Ascending aorta (tissue), 2 donors: Measurements from ENCODE around the gene CHST11. TPM values are rescaled to one million over a fixed set of nuclear protein-coding genes. Genes with fewer than 3 reads are reported as not detected.

Source experiments
- DNase-seq, 2 donors: peaks; one replicate each; pipeline ENCODE4 v3.0.0-alpha.2; 2019; ENCODE audit warnings: low spot score in 2 of 2
- H3K27ac ChIP-seq, 2 donors: fragments of 200-600 bp; sonication (generic); one replicate each; pipeline ENCODE4 v1.5.1; 2016 to 2017; ENCODE audit warnings: mild to moderate bottlenecking in 1 of 2
- H3K27me3 ChIP-seq: fragments of 200-600 bp; sonication (generic); one replicate; pipeline ENCODE4 v1.5.1; 2017
- H3K36me3 ChIP-seq, 2 donors: fragments of 200-600 bp; sonication (generic); one replicate each; pipeline ENCODE4 v1.5.1; 2016
- H3K4me1 ChIP-seq, 2 donors: fragments of 200-600 bp; sonication (generic); one replicate each; pipeline ENCODE4 v1.5.1; 2016 to 2017; ENCODE audit warnings: mild to moderate bottlenecking in 1 of 2
- H3K4me3 ChIP-seq, 2 donors: fragments of 200-600 bp; sonication (generic); one replicate each; pipeline ENCODE4 v1.5.1; 2016 to 2017; ENCODE audit warnings: mild to moderate bottlenecking in 1 of 2
- H3K9me3 ChIP-seq, 2 donors: fragments of 200-600 bp; sonication (generic); one replicate each; pipeline ENCODE4 v1.5.1; 2016
- intact Hi-C: fragments of 100-400 bp; cut with DNase I; formaldehyde crosslinking; loops from one replicate; pipeline ENCODE4 v1.15.1; 2023
- total RNA-seq: library from RNA; depleted of rRNA; stranded (reverse); fragments of >200 nt; gene quantifications from one replicate; pipeline ENCODE4 v1.1.0, GENCODE V29; 2016
- TF ChIP-seq, protein P1 (sequence below), 3 experiments: fragments of 200-600 bp in 2 of 3; fragments of 450-650 bp in 1 of 3; sonication (generic) in 2 of 3; IDR thresholded peaks; one replicate each; pipeline ENCODE4 v1.5.1; 2016 to 2019; ENCODE audit warnings: antibody characterized with exemption in 3 of 3, mild to moderate bottlenecking in 1 of 3, moderate library complexity in 1 of 3

The CHST11 gene
- total RNA-seq, 1 donor from 2014 or later: 63.2 TPM

DNA sequence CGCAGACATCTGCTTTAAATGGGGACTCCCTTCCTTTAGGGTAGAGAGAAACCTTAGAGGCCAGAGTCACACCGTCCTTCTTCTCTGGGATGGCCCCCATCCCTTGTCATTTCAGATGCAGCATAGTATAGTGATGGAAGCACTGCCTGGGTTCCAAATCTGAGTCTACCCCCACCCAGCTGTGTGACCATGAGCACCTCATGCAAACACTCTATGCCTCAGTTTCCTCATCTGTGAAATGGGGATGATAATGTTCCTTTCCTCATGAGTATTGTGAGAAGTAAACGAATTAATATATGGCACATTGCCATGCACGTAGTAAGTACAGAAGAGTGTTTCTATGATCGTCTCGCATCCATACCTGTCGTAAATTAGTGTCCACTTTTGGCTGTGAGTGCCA is 259.4 kb downstream of the CHST11 start:
- H3K27ac ChIP-seq: no peak overlapping the region
- no peaks in the 10 kb centered on the region for H3K27me3 ChIP-seq
- H3K4me3 ChIP-seq: no peak overlapping the region
- H3K36me3 ChIP-seq: no peaks in the 10 kb centered on the region
- DNase-seq: no peak
- H3K4me1 ChIP-seq: peaks cover 3 to 19% of the 10 kb centered on the region in 2 donors
- TF ChIP-seq, protein P1, sequence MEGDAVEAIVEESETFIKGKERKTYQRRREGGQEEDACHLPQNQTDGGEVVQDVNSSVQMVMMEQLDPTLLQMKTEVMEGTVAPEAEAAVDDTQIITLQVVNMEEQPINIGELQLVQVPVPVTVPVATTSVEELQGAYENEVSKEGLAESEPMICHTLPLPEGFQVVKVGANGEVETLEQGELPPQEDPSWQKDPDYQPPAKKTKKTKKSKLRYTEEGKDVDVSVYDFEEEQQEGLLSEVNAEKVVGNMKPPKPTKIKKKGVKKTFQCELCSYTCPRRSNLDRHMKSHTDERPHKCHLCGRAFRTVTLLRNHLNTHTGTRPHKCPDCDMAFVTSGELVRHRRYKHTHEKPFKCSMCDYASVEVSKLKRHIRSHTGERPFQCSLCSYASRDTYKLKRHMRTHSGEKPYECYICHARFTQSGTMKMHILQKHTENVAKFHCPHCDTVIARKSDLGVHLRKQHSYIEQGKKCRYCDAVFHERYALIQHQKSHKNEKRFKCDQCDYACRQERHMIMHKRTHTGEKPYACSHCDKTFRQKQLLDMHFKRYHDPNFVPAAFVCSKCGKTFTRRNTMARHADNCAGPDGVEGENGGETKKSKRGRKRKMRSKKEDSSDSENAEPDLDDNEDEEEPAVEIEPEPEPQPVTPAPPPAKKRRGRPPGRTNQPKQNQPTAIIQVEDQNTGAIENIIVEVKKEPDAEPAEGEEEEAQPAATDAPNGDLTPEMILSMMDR (IDR thresholded peaks at IDR 0.05): no peak
- no peaks in the 10 kb centered on the region for H3K9me3 ChIP-seq
- intact Hi-C loops: no loop called here

DNA sequence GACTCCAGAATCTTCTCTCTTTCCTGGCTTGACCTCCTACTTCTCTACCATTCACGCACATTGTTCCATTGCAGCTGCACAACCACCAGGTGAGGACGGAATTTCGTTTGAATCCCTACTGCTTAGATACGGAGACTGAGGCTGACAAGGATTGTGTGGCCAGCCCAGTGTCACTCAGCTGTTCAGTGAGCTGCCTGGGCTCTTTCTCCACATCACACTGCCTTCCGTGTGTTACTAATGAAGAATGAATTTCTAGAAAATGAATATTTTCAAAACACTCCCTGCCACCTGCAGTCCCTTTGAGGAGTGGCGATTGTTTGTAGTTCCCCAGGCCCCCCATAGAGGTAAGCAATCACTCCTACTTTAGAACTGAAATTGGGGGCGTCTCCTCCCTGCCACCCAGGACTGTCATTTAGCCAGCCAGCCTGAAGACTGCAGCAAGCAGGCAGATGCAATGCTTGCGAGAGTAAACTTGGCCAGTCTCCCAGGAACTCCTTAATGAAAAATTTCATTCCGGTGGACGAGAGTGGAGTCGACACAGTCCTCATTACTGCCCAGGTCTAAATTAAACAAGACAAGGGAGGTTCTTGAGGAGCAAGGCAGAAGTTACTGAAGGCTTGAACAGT is 261.7 kb downstream of the CHST11 start:
- TF ChIP-seq, protein P1 (IDR thresholded peaks at IDR 0.05): no peak

GRCh38 chr12:104719700-104720338 is 263.1 kb downstream of the CHST11 start:
- H3K4me3 ChIP-seq: peak overlapping the region in 1 of 2 donors; percentile 53
- H3K27ac ChIP-seq: peak overlapping the region in 1 of 2 donors; percentile 31
- TF ChIP-seq, protein P1 (IDR thresholded peaks at IDR 0.05): no peak
- no peaks in the 10 kb centered on the region for H3K9me3 ChIP-seq
- H3K36me3 ChIP-seq: no peaks in the 10 kb centered on the region
- H3K4me1 ChIP-seq: peaks cover 0 to 10% of the 10 kb centered on the region in 2 donors
- H3K27me3 ChIP-seq: no peaks in the 10 kb centered on the region
- intact Hi-C loops: no loop called here
- DNase-seq: no peak

More for the DNA sequence above, 261.7 kb downstream of the CHST11 start:
- Histone ChIP-seq H3K4me1 (peaks cover 0 to 10% of the 10 kb centered on the region in 2 donors), H3K27ac (no peak overlapping the region), H3K9me3 (no peaks in the 10 kb centered on the region), H3K4me3 (no peak overlapping the region), H3K27me3 (no peaks in the 10 kb centered on the region), H3K36me3 (no peaks in the 10 kb centered on the region)
- DNase-seq: no peak
- intact Hi-C loops: no loop called here

DNA sequence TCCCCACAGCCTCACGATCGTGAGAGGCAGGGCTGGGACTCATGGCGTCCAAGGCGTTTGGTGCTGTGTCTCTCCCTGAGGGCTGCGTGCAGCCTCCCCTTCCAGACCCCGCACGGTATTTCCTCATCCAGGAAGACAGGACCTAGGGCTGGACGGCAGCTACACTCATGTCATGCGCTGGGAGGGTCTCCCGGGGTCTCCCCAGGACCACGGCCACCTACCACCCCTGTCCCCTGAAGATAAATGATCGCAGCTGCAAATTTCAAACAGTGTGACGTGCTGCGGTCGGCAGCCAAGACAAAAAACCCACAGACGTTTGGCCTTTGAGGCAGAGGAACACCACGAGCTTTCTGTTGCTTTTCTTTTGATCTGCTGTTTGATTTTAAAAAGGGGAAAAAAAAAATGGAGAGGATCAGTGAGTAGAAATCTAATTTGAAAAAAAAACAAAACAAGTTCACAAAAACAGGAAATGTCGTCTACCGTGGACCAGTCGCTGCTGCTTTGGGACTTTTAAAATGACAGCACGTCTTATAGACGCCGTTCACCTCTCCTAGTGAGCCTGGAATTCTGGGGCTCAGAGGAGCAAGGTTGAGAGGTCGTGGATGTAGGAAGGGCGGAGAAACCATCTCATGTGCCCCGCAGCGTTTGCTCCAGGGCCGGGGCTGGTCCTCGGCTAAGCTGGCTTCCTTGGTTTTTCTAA is 263.7 kb downstream of the CHST11 start:
- DNase-seq: no peak
- intact Hi-C loops: no loop called here
- peaks cover 0 to 8% of the 10 kb centered on the region in 2 donors for H3K4me1 ChIP-seq
- H3K27me3 ChIP-seq: no peaks in the 10 kb centered on the region
- TF ChIP-seq, protein P1 (IDR thresholded peaks at IDR 0.05): no peak
- H3K9me3 ChIP-seq: no peaks in the 10 kb centered on the region
- H3K27ac ChIP-seq: peak overlapping the region; percentile 23 to 31
- peak overlapping the region; percentile 26 to 53 for H3K4me3 ChIP-seq
- no peaks in the 10 kb centered on the region for H3K36me3 ChIP-seq

DNA sequence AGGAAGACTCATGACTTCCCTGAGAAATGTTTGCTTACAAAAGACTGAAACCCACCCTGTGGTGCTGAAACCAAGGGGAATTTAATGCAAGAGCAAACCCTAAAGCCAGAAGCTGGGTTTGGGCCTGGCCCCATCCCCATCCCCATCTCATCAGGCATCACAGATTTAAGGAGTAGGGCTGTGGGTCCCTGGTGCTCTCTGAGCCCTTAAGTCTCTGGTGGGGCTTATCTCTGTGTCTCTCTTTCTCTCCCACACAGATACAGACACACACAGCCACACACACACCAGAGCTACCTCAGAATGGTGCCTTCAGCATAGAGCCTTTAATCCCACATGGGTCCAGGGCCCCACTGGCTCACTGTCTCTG is 264.3 kb downstream of the CHST11 start:
- H3K4me3 ChIP-seq: peak overlapping the region in 1 of 2 donors; percentile 53
- no peak for DNase-seq
- no peaks in the 10 kb centered on the region for H3K27me3 ChIP-seq
- TF ChIP-seq, protein P1 (IDR thresholded peaks at IDR 0.05): no peak
- intact Hi-C loops: no loop called here
- peaks cover 0 to 8% of the 10 kb centered on the region in 2 donors for H3K4me1 ChIP-seq
- H3K36me3 ChIP-seq: no peaks in the 10 kb centered on the region
- no peaks in the 10 kb centered on the region for H3K9me3 ChIP-seq
- peak overlapping the region; percentile 23 to 31 for H3K27ac ChIP-seq
